GM21723 (cell line): ENCODE results near the gene RETN.
"Not testable (repeated sequence)": the region's sequence is repeated elsewhere in the genome, so short reads cannot be mapped to it uniquely, and the experiment has no call there.

Source experiments
- ATAC-seq: cut with Tn5 transposase; IDR thresholded peaks from one replicate; pipeline ENCODE4 v1.9.1; 2021; ENCODE audit warnings: mild to moderate bottlenecking, moderate library complexity; ENCODE audit not compliant: unreplicated experiment

Gene RETN

GRCh38 chr19:7637374-7638256 is 31.2 kb upstream of the RETN start:
- no peak for ATAC-seq

GRCh38 chr19:7638802-7639465 is 29.9 kb upstream of the RETN start:
- no peak for ATAC-seq

- ATAC-seq, result no peak
These were observed 28.9 kb upstream of the RETN start for GRCh38 chr19:7639863-7640348.

GRCh38 chr19:7640803-7641202 is 28.0 kb upstream of the RETN start:
- ATAC-seq, result no peak

GRCh38 chr19:7641290-7642276 is 27.3 kb upstream of the RETN start:
- ATAC-seq, result no peak

GRCh38 chr19:7642295-7643030 is 26.4 kb upstream of the RETN start:
- no peak for ATAC-seq

- ATAC-seq, result no peak
These were observed 25.8 kb upstream of the RETN start for GRCh38 chr19:7643031-7643415.

GRCh38 chr19:7643629-7644549 is 25.0 kb upstream of the RETN start:
- not testable (repeated sequence) for ATAC-seq

- no peak for ATAC-seq
These were observed 24.3 kb upstream of the RETN start for GRCh38 chr19:7644550-7644877.

GRCh38 chr19:7645163-7645562 is 23.7 kb upstream of the RETN start:
- no peak for ATAC-seq

GRCh38 chr19:7645656-7646425 is 23.0 kb upstream of the RETN start:
- ATAC-seq, result no peak

- ATAC-seq, result no peak
These were observed 22.5 kb upstream of the RETN start for GRCh38 chr19:7646426-7646700.

GRCh38 chr19:7647156-7647555 is 21.7 kb upstream of the RETN start:
- no peak for ATAC-seq

- ATAC-seq, result no peak
These were observed 20.4 kb upstream of the RETN start for GRCh38 chr19:7648265-7649014.

GRCh38 chr19:7650148-7650547 is 18.7 kb upstream of the RETN start:
- no peak for ATAC-seq

GRCh38 chr19:7652061-7652641 is 16.7 kb upstream of the RETN start:
- ATAC-seq, result no peak

GRCh38 chr19:7654401-7654800 is 14.4 kb upstream of the RETN start:
- no peak for ATAC-seq

GRCh38 chr19:7655581-7655980 is 13.3 kb upstream of the RETN start:
- no peak for ATAC-seq
